DOHH2 (cell line): ENCODE data around the gene TMEM44.

Experiments used
- H3F3A ChIP-seq: fragments of 200-600 bp; sonication (generic), shearing (Covaris generic); 2 replicates; pipeline ENCODE4 v1.6.0; 2016; ENCODE audit warnings: antibody characterized with exemption, mild to moderate bottlenecking; ENCODE audit not compliant: control insufficient read depth, insufficient read depth
- H3K27ac ChIP-seq: fragments of 200-600 bp; sonication (generic); 2 replicates; pipeline ENCODE4 v1.5.1; 2014; ENCODE audit warnings: low read depth, mild to moderate bottlenecking, low read length, moderate library complexity
- H3K27me3 ChIP-seq: fragments of 200-600 bp; sonication (generic); 2 replicates; pipeline ENCODE4 v1.6.1; 2014; ENCODE audit warnings: mild to moderate bottlenecking, low read length, mixed read lengths; ENCODE audit not compliant: control insufficient read depth
- H3K36me3 ChIP-seq: fragments of 200-600 bp; sonication (generic); 2 replicates; pipeline ENCODE4 v1.6.1; 2014; ENCODE audit warnings: mild to moderate bottlenecking, low read length, moderate library complexity, mixed read lengths; ENCODE audit not compliant: control insufficient read depth
- H3K4me1 ChIP-seq: fragments of 200-600 bp; sonication (generic); 2 replicates; pipeline ENCODE4 v1.6.1; 2014; ENCODE audit warnings: mild to moderate bottlenecking, low read length, mixed read lengths; ENCODE audit not compliant: control insufficient read depth
- H3K4me2 ChIP-seq: fragments of 200-600 bp; sonication (generic); 2 replicates; pipeline ENCODE4 v1.6.0; 2014; ENCODE audit warnings: mild to moderate bottlenecking, low read length, moderate library complexity
- H3K4me3 ChIP-seq: fragments of 200-600 bp; sonication (generic); 2 replicates; pipeline ENCODE4 v1.5.1; 2014; ENCODE audit warnings: mild to moderate bottlenecking, low read length, mixed read lengths
- H3K79me2 ChIP-seq: fragments of 200-600 bp; sonication (generic); 2 replicates; pipeline ENCODE4 v1.6.1; 2014; ENCODE audit warnings: mild to moderate bottlenecking, low read length, mixed read lengths; ENCODE audit not compliant: control insufficient read depth
- H3K9me2 ChIP-seq: fragments of 200-600 bp; sonication (generic); replicated peaks from 2 replicates; pipeline ENCODE4 v1.6.1; 2014; ENCODE audit warnings: mild to moderate bottlenecking, low read length, mixed read lengths; ENCODE audit not compliant: control insufficient read depth
- H3K9me3 ChIP-seq: fragments of 200-600 bp; sonication (generic); 2 replicates; pipeline ENCODE4 v1.6.1; 2014; ENCODE audit warnings: antibody characterized with exemption, low read length, mixed read lengths; ENCODE audit not compliant: control insufficient read depth, insufficient read depth
- H4K20me1 ChIP-seq: fragments of 200-600 bp; sonication (generic); 2 replicates; pipeline ENCODE4 v1.6.0; 2014; ENCODE audit warnings: low read depth, mild to moderate bottlenecking, antibody characterized with exemption, low read length, moderate library complexity; ENCODE audit not compliant: control insufficient read depth, insufficient read depth
- CTCF ChIP-seq: fragments of 200-600 bp; sonication (generic); IDR thresholded peaks from one replicate; pipeline ENCODE4 v1.5.1; 2014; ENCODE audit warnings: antibody characterized with exemption, mild to moderate bottlenecking, low read depth, low read length; ENCODE audit not compliant: poor library complexity, severe bottlenecking
- EZH2phosphoT487 ChIP-seq: fragments of 200-600 bp; sonication (generic); IDR thresholded peaks from 2 replicates; pipeline ENCODE4 v1.6.1; 2017; ENCODE audit warnings: borderline replicate concordance, mild to moderate bottlenecking, antibody characterized with exemption, low read length, moderate library complexity, mixed read lengths

TMEM44 gene

GRCh38 chr3:194541483-194541882 is 91.7 kb downstream of the TMEM44 start:
- H3K4me3 ChIP-seq = no peak overlapping the region

DNA sequence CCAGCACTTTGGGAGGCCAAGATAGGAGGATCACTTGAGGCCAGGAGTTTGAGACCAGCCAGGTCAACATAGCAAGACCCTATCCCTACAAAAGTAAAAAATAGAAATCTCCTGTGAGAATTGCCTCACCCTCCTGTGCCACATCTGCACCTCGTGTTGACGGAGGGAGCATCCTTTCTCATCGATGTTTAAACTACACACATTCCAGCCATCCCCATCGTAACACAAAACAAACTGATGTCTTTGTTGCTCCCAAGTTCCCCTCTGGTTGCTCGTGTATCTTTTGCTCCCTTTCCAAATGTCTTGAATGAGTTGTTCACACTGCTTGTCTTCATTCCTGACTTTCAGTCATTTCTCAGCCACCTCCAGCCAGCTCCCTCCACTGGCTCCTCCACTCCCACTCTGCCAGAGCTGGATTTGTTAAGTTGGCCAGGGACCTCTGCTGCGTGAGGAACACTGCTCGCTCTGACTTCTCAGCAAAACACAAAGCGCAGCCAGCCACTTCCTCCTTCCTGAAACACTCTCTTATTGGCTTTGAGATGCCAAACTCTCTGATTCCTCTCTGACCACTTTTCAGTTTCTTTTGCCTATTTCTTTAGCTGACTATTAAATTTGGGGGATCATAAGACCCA is 92.8 kb downstream of the TMEM44 start:
- H3F3A ChIP-seq = no peaks in the 10 kb centered on the region
- no peaks in the 10 kb centered on the region for H3K36me3 ChIP-seq
- no peak overlapping the region for H3K4me2 ChIP-seq
- H4K20me1 ChIP-seq = no peaks in the 10 kb centered on the region
- 0 out of 2 replicates have a peak, but pooled peaks cover 4% of the 10 kb centered on the region for H3K27me3 ChIP-seq
- no peaks in the 10 kb centered on the region for H3K4me1 ChIP-seq
- no peak overlapping the region for H3K27ac ChIP-seq
- no peak overlapping the region for H3K4me3 ChIP-seq
- no peaks in the 10 kb centered on the region for H3K79me2 ChIP-seq
- no peak for TF ChIP-seq CTCF
- TF ChIP-seq EZH2phosphoT487 = no peak
- H3K9me3 ChIP-seq = no peaks in the 10 kb centered on the region
- no peaks in the 10 kb centered on the region for H3K9me2 ChIP-seq

More at GRCh38 chr3:194541483-194541882, 91.7 kb downstream of the TMEM44 start:
- no peak overlapping the region for H3K27ac ChIP-seq
- no peaks in the 10 kb centered on the region for H3K4me1 ChIP-seq
- H4K20me1 ChIP-seq = no peaks in the 10 kb centered on the region
- TF ChIP-seq EZH2phosphoT487 = no peak
- no peak for TF ChIP-seq CTCF
- H3K79me2 ChIP-seq = no peaks in the 10 kb centered on the region
- H3K4me2 ChIP-seq = no peak overlapping the region
- no peaks in the 10 kb centered on the region for H3K9me2 ChIP-seq
- no peaks in the 10 kb centered on the region for H3K9me3 ChIP-seq
- H3K27me3 ChIP-seq = 0 out of 2 replicates have a peak, but pooled peaks cover 4% of the 10 kb centered on the region
- no peaks in the 10 kb centered on the region for H3F3A ChIP-seq
- H3K36me3 ChIP-seq = no peaks in the 10 kb centered on the region

DNA sequence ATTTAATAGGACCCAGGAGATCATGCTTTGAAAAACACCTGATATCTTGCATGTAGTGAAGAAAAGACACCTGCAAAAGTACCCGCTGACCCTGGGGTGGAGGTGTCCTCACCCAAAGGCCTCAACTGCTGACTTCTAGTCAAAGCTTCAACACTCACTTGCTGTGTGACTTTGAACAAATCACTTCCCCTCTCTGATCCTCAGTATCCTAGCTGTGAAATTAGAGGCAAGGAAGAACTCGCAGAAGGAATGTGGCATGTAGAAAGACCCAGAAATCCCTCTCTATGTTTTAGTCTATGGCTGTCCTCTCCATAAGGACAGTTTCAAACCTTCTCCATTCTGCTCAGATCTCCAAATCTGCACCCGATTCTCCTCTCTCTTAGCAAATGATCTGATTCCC is 93.7 kb downstream of the TMEM44 start:
- H3K4me3 ChIP-seq = no peak overlapping the region
- no peak overlapping the region for H3K27ac ChIP-seq
- no peaks in the 10 kb centered on the region for H3F3A ChIP-seq
- no peak overlapping the region for H3K4me2 ChIP-seq
- no peaks in the 10 kb centered on the region for H3K79me2 ChIP-seq
- H3K27me3 ChIP-seq = 0 out of 2 replicates have a peak, but pooled peaks cover 4% of the 10 kb centered on the region
- H3K4me1 ChIP-seq = no peaks in the 10 kb centered on the region
- H3K36me3 ChIP-seq = no peaks in the 10 kb centered on the region
- H3K9me3 ChIP-seq = peaks cover 3% of the 10 kb centered on the region; the same call in 1 of the 2 replicates
- H4K20me1 ChIP-seq = no peaks in the 10 kb centered on the region
- no peak for TF ChIP-seq CTCF
- H3K9me2 ChIP-seq = no peaks in the 10 kb centered on the region
